Esophagus squamous epithelium (tissue), 5 donors: ENCODE measurements around the gene ECSIT. TPM values are rescaled to one million over a fixed set of nuclear protein-coding genes. Genes with fewer than 3 reads are reported as not detected.
"Not testable (repeated sequence)": the region's sequence is repeated elsewhere in the genome, so short reads cannot be mapped to it uniquely, and the experiment has no call there.

ENCODE experiments used
- DNase-seq: peaks from one replicate; lab custom pipeline; 2025; lab: John Stamatoyannopoulos, UW
- H3K27ac ChIP-seq, 4 donors: fragments of 200-600 bp; sonication (generic); one replicate each; pipeline ENCODE4 v1.5.1; 2016 to 2019; ENCODE audit warnings: mild to moderate bottlenecking in 1 of 4
- H3K27me3 ChIP-seq, 4 donors: fragments of 200-600 bp; sonication (generic); 1 replicate in 3 of 4; 2 replicates in 1 of 4; pipeline versions ENCODE4 v1.5.1 to v1.6.0; 2017 to 2021; ENCODE audit warnings: antibody characterized with exemption in 1 of 4
- H3K36me3 ChIP-seq, 3 donors: fragments of 200-600 bp; sonication (generic); one replicate each; pipeline ENCODE4 v1.5.1; 2016 to 2019
- H3K4me1 ChIP-seq, 3 donors: fragments of 200-600 bp; sonication (generic); one replicate each; pipeline ENCODE4 v1.5.1; 2017 to 2019
- H3K4me3 ChIP-seq, 4 donors: fragments of 200-600 bp; sonication (generic); 1 replicate in 3 of 4; 2 replicates in 1 of 4; pipeline ENCODE4 v1.5.1; 2016 to 2019; ENCODE audit warnings: mild to moderate bottlenecking in 2 of 4, moderate library complexity in 1 of 4
- H3K9me3 ChIP-seq, 3 donors: fragments of 200-600 bp; sonication (generic); one replicate each; pipeline ENCODE4 v1.5.1; 2016 to 2019
- CTCF ChIP-seq, 6 experiments: fragments of 450-650 bp in 4 of 6; fragments of 200-600 bp in 2 of 6; sonication (generic) in 2 of 6; IDR thresholded peaks; one replicate each; pipeline ENCODE4 v1.5.1; 2016 to 2019; ENCODE audit warnings: antibody characterized with exemption in 6 of 6, mild to moderate bottlenecking in 4 of 6, moderate library complexity in 4 of 6
- POLR2A ChIP-seq, 4 donors: fragments of 450-650 bp; IDR thresholded peaks; one replicate each; pipeline ENCODE4 v1.6.1; 2017; ENCODE audit warnings: antibody characterized with exemption in 4 of 4, mild to moderate bottlenecking in 4 of 4, moderate library complexity in 3 of 4
- WGBS, 2 donors: methylation state at CpG; one replicate each; pipeline ENCODE4 v1.1.5; 2018; 5-methylcytosine and 5-hydroxymethylcytosine counted together
- intact Hi-C: fragments of 100-400 bp; cut with DNase I; formaldehyde crosslinking; loops from one replicate; pipeline ENCODE4 v1.15.0; 2022
- total RNA-seq, 4 donors: library from RNA; depleted of rRNA; stranded (reverse); fragments of >200 nt; gene quantifications; one replicate each; pipeline ENCODE4 v1.1.0, GENCODE V29; 2016
- donor health status: DM: yes; HTN: yes; CAD: no.

The ECSIT gene
- total RNA-seq, 4 donors from 2014 or later = 41.4 to 47.1 (median 43.1) TPM

GRCh38 chr19:11465600-11465999 is 63.3 kb downstream of the ECSIT start:
- intact Hi-C loops = no loop called here
- Histone ChIP-seq H3K36me3 (no peaks in the 10 kb centered on the region), H3K27me3 (peaks cover 0 to 8% (median 0%) of the 10 kb centered on the region in 4 donors), H3K4me3 (no peak overlapping the region), H3K27ac (no peak overlapping the region), H3K9me3 (no peaks in the 10 kb centered on the region), H3K4me1 (peaks cover 0 to 10% (median 0%) of the 10 kb centered on the region in 3 donors)
- TF ChIP-seq POLR2A (IDR thresholded peaks at IDR 0.05) = no peak
- TF ChIP-seq CTCF (IDR thresholded peaks at IDR 0.05) = no peak
- no peak for DNase-seq
- WGBS, 2 donors = no CpG with 5 or more reads among the region's 8 CpGs

GRCh38 chr19:11464333-11465265 is 64.3 kb downstream of the ECSIT start:
- intact Hi-C loops = no loop called here
- 73 to 76% methylated on average over 11 of the region's 11 CpGs for WGBS, 2 donors

GRCh38 chr19:11463391-11463790 is 65.5 kb downstream of the ECSIT start:
- H3K27ac ChIP-seq = no peak overlapping the region
- no peak for DNase-seq
- WGBS, 2 donors = 64 to 69% methylated on average over 5 to 8 of the region's 12 CpGs
- H3K4me3 ChIP-seq = no peak overlapping the region
- H3K4me1 ChIP-seq = peaks cover 0 to 3% (median 0%) of the 10 kb centered on the region in 3 donors
- no peaks in the 10 kb centered on the region for H3K36me3 ChIP-seq
- H3K27me3 ChIP-seq = peaks cover 0 to 22% (median 0%) of the 10 kb centered on the region in 4 donors
- H3K9me3 ChIP-seq = no peaks in the 10 kb centered on the region
- intact Hi-C loops = no loop called here
- TF ChIP-seq POLR2A (IDR thresholded peaks at IDR 0.05) = no peak
- no peak for TF ChIP-seq CTCF (IDR thresholded peaks at IDR 0.05)

More at GRCh38 chr19:11464333-11465265, 64.3 kb downstream of the ECSIT start:
- no peak overlapping the region for H3K27ac ChIP-seq
- no peak for DNase-seq
- H3K4me3 ChIP-seq = no peak overlapping the region
- peaks cover 0 to 10% (median 0%) of the 10 kb centered on the region in 3 donors for H3K4me1 ChIP-seq
- no peaks in the 10 kb centered on the region for H3K9me3 ChIP-seq
- peaks cover 0 to 17% (median 0%) of the 10 kb centered on the region in 4 donors for H3K27me3 ChIP-seq
- no peaks in the 10 kb centered on the region for H3K36me3 ChIP-seq
- no peak for TF ChIP-seq POLR2A (IDR thresholded peaks at IDR 0.05)
- no peak for TF ChIP-seq CTCF (IDR thresholded peaks at IDR 0.05)

GRCh38 chr19:11461453-11461852 is 67.5 kb downstream of the ECSIT start:
- H3K4me1 ChIP-seq = no peaks in the 10 kb centered on the region
- WGBS, 2 donors = 39 to 71% methylated on average over 1 to 2 of the region's 2 CpGs
- no peak for TF ChIP-seq POLR2A (IDR thresholded peaks at IDR 0.05)
- H3K9me3 ChIP-seq = no peaks in the 10 kb centered on the region
- DNase-seq = no peak
- intact Hi-C loops = no loop called here
- no peak overlapping the region for H3K27ac ChIP-seq
- H3K36me3 ChIP-seq = no peaks in the 10 kb centered on the region
- H3K27me3 ChIP-seq = peaks cover 0 to 30% (median 0%) of the 10 kb centered on the region in 4 donors
- H3K4me3 ChIP-seq = no peak overlapping the region

- DNase-seq = no peak
- TF ChIP-seq POLR2A (IDR thresholded peaks at IDR 0.05) = no peak
- TF ChIP-seq CTCF (IDR thresholded peaks at IDR 0.05) = peak in 2 of 6 experiments; percentile 11 to 26
- WGBS, 2 donors = 45 to 46% methylated on average over 3 to 4 of the region's 4 CpGs
- Histone ChIP-seq H3K9me3 (no peaks in the 10 kb centered on the region), H3K4me3 (no peak overlapping the region), H3K27ac (no peak overlapping the region), H3K4me1 (no peaks in the 10 kb centered on the region), H3K36me3 (no peaks in the 10 kb centered on the region), H3K27me3 (peaks cover 0 to 23% (median 0%) of the 10 kb centered on the region in 4 donors)
- intact Hi-C loops = no loop called here
These were observed 68.7 kb downstream of the ECSIT start for GRCh38 chr19:11460207-11460606.

- H3K36me3 ChIP-seq, DNase-seq, intact Hi-C loops, H3K4me3 ChIP-seq, H3K9me3 ChIP-seq, H3K4me1 ChIP-seq, H3K27ac ChIP-seq: not testable (repeated sequence)
- WGBS, 2 donors = 64 to 82% methylated on average over 11 of the region's 11 CpGs
- H3K27me3 ChIP-seq = peaks cover 0 to 28% (median 0%) of the 10 kb centered on the region in 4 donors
These were observed 70.0 kb downstream of the ECSIT start for GRCh38 chr19:11458912-11459311.
